ENCODE results near the gene POLR1G. TPM values are rescaled to one million over a fixed set of nuclear protein-coding genes. Genes with fewer than 3 reads are reported as not detected.

The POLR1G gene
- total and polyA plus RNA-seq, 8 donors: 0.91 to 5.3 (median 2.9) TPM

DNA sequence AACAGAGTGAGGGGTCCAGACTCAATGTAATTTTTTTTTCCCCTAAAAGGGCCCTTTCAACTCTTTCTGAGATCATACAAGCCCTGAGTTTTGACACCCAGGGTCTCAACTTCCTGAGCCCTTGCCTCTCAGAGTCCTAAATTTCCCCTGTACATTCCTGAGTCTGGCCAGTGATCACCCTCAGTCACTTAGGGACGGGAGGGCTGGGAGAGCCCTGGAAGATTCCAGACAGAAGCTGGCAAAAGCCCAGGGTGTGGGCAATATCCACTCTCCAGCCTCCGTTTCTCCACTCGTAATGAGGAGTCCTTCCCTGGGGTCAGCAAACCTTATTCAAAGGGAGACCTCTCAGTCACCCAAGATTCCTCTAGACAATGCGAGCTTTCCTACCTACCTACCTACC, 3.2 kb upstream of the POLR1G start:
- Histone ChIP-seq H3K9me3 (no peaks in the 10 kb centered on the region), H3K4me1 (peaks cover 8 to 13% (median 10%) of the 10 kb centered on the region in 3 donors), H3K27ac (peak overlapping the region in 2 of 4 donors; percentile 19 to 94), H3K4me3 (peak overlapping the region in 3 of 4 donors; percentile 3 to 92 (median 81)), H3K36me3 (no peaks in the 10 kb centered on the region), H3K27me3 (no peaks in the 10 kb centered on the region)
- no peak for ATAC-seq
- FAIRE-seq: no peak
- intact Hi-C loops (cut with DNase I): no loop called here
- WGBS, 2 donors: 32 to 47% methylated on average over 4 of the region's 4 CpGs
- TF ChIP-seq, protein P1, sequence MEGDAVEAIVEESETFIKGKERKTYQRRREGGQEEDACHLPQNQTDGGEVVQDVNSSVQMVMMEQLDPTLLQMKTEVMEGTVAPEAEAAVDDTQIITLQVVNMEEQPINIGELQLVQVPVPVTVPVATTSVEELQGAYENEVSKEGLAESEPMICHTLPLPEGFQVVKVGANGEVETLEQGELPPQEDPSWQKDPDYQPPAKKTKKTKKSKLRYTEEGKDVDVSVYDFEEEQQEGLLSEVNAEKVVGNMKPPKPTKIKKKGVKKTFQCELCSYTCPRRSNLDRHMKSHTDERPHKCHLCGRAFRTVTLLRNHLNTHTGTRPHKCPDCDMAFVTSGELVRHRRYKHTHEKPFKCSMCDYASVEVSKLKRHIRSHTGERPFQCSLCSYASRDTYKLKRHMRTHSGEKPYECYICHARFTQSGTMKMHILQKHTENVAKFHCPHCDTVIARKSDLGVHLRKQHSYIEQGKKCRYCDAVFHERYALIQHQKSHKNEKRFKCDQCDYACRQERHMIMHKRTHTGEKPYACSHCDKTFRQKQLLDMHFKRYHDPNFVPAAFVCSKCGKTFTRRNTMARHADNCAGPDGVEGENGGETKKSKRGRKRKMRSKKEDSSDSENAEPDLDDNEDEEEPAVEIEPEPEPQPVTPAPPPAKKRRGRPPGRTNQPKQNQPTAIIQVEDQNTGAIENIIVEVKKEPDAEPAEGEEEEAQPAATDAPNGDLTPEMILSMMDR (IDR thresholded peaks at IDR 0.05): no peak
- peak in 1 of 6 donors; percentile 11 for DNase-seq

DNA sequence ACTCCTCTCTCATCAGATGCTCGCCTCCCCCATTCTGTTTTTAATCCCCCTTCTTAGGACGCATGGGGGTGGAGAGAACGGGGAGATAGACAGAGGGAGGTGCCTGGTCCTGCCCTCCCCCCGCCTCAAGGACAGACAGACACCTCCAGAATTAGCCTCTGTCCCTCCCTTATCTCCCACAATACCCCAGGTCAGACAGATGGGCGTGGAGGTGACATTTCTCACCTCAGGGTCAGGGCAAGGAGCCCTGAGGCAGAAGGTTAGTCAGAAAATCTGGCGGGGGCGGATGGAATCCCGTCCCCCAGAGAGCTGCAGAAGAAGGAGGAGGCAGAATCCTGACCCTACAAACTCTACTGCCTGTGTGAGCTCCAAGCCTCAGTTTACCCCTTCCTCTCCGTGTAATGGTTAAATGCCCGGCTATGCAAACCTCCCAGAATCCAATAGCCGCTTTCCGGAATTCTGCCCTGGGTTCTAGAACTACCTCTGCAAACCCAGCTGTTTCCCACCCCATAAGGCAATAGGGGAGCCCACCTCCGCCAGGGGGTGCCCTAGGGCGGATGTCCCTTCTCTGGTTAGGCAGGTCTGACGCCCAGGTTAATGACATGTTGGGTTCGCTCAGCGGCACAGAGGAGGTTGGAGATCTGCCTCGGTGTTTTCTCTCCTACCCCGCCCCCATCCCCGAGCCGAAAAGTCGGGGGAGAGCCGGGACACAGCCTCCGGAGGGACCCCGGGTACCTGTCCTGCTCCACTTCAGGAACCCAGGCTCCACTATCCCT, 2.5 kb upstream of the POLR1G start:
- peak overlapping the region; percentile 92 to 99 (median 94) for H3K27ac ChIP-seq

DNA sequence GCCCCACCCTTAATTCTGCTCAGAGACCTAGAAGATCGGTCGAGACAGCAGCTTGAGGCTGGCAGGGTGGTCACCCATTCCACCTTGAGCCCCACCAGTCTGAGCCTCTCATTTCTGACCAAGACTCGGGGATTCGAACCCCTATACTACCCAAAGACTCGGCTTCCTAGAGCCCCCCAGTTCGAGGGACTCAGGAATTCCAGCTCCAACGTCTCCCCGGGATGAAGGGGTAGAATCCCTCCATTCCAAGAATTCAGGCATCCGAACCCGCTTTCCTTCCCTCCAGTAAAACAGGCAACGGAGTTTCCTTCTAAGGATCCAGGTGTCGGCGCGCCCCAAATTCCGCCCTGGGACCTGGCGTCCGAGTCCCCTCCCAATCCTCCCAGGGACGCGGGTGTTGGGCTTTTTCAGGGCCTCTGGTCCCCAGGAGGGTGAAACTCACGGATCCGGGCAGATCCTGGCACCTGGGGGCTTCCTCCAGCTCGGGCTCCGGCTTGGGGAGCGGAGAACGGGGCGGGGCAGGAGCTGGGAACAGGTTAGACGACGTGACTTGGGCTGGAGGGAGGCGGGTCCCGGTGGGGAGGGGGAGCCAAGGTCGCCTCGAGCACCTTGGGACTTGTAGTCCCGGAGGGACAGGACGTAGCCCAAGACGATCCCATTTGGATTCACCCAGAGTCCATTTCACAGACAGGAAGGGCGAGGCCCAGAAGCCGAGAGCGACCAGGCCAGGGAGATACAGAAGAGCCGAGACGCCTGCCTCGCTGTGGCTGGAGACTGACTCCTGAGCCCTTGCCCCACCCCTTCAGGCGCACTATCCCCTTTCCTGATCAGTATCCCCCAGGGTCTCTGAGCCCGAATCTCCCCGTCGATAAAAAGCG, 1.6 kb upstream of the POLR1G start, which contains the start of gene PPP1R13L:
Gene PPP1R13L, minus strand, starts transcription at position 513 of the 878 bp plus-strand sequence. CDS start 6,751 bp downstream, outside the sequence.
- 1% methylated on average over 42 to 46 of the region's 46 CpGs for WGBS, 2 donors
- Histone ChIP-seq H3K36me3 (no peaks in the 10 kb centered on the region), H3K27ac (peak within 1 kb of the TSS; percentile 92 to 99 (median 94)), H3K4me1 (peaks cover 7 to 13% (median 8%) of the 10 kb centered on the region in 3 donors), H3K9me3 (no peaks in the 10 kb centered on the region), H3K4me3 (peak within 1 kb of the TSS; percentile 52 to 92 (median 73)), H3K27me3 (no peaks in the 10 kb centered on the region)
- intact Hi-C loops (cut with DNase I): no loop called here
- TF ChIP-seq, protein P1 (IDR thresholded peaks at IDR 0.05): no peak
- no peak for FAIRE-seq
- DNase-seq: peak; percentile 91 to 98 (median 95)
- peak; percentile 78 to 86 (median 80) for ATAC-seq

More for the DNA sequence above, 2.5 kb upstream of the POLR1G start:
- intact Hi-C loops (cut with DNase I): no loop called here
- FAIRE-seq (no peak), ATAC-seq (peak; percentile 22 to 35 (median 23)), DNase-seq (peak; percentile 75 to 89 (median 82))
- Histone ChIP-seq H3K4me1 (peaks cover 7 to 13% (median 8%) of the 10 kb centered on the region in 3 donors), H3K36me3 (no peaks in the 10 kb centered on the region), H3K4me3 (peak overlapping the region; percentile 52 to 92 (median 73)), H3K9me3 (no peaks in the 10 kb centered on the region), H3K27me3 (no peaks in the 10 kb centered on the region)
- 6% methylated on average over 25 of the region's 25 CpGs for WGBS, 2 donors
- TF ChIP-seq, protein P1 (IDR thresholded peaks at IDR 0.05): peak; percentile 29 to 37 (median 31)

DNA sequence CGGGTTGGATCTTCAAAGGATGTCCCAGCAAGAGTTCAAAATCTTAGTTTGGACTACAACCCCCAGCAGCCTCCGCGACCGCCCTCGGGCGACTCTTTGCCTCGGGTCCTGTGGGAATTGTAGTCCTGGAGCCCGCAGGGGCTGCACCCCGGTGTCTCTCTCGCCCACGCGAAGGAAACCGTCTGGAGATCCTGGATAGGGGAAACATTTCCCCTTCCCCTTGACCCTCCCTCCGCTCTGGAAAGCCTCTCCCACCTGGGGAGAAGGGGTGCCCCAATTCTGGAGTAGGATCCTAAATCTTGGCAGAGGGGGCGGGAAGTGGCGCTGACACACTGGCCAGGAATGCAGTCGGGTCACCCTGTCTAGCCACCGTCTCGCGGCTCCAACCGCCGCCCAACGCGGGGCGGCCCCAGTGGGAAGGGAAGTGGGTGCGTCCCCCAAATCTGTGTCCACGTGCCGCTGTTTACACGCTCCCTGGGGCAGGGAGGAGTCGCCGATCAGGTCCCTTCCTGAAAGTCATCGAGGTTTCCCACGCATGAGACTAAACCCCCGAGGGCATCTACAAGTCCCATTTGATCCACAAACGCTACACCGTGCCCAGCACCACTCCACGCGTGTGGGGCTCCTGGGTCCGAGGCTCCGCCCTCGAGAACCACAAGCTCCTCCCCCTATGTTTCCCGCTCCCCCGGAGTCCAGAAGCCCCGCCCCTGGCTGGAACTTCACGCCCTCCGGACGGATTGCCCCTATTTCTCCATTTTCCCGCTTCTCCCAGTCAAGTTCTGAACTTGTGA, 814 bp upstream of the POLR1G start:
- no peaks in the 10 kb centered on the region for H3K9me3 ChIP-seq
- TF ChIP-seq, protein P1 (IDR thresholded peaks at IDR 0.05): no peak
- H3K27ac ChIP-seq: peak overlapping the region; percentile 92 to 99 (median 94)
- peak overlapping the region; percentile 52 to 92 (median 73) for H3K4me3 ChIP-seq
- peaks cover 7 to 13% (median 8%) of the 10 kb centered on the region in 3 donors for H3K4me1 ChIP-seq
- DNase-seq (peak; percentile 87 to 94 (median 90)), FAIRE-seq (no peak), ATAC-seq (peak; percentile 72 to 81 (median 76))
- no peaks in the 10 kb centered on the region for H3K36me3 ChIP-seq
- WGBS, 2 donors: 0% methylated on average over 47 to 48 of the region's 48 CpGs
- intact Hi-C loops (cut with DNase I): no loop called here
- H3K27me3 ChIP-seq: no peaks in the 10 kb centered on the region
